GM15510 (cell line): ENCODE results near the gene PEX14.

Experiments
- POLR2A ChIP-seq: IDR thresholded peaks from 3 replicates; pipeline ENCODE4 v1.6.1; 2011; ENCODE audit warnings: borderline replicate concordance; ENCODE audit not compliant: insufficient read length; ENCODE audit errors: extremely low read depth

The PEX14 gene

GRCh38 chr1:10507111-10507879 is 32.5 kb downstream of the PEX14 start:
- no peak for TF ChIP-seq POLR2A

GRCh38 chr1:10508511-10508951 is 33.8 kb downstream of the PEX14 start:
- no peak for TF ChIP-seq POLR2A

GRCh38 chr1:10509809-10510509 is 35.2 kb downstream of the PEX14 start:
- no peak for TF ChIP-seq POLR2A

GRCh38 chr1:10510520-10511493 is 36.1 kb downstream of the PEX14 start:
- no peak for TF ChIP-seq POLR2A

- TF ChIP-seq POLR2A: no peak
Measured at GRCh38 chr1:10511494-10511885, 36.7 kb downstream of the PEX14 start.

GRCh38 chr1:10513199-10513598 is 38.4 kb downstream of the PEX14 start:
- no peak for TF ChIP-seq POLR2A

- TF ChIP-seq POLR2A: no peak
Measured at GRCh38 chr1:10514490-10515235, 39.9 kb downstream of the PEX14 start.

- TF ChIP-seq POLR2A: no peak
Measured at GRCh38 chr1:10515301-10515975, 40.7 kb downstream of the PEX14 start.

- TF ChIP-seq POLR2A: no peak
Measured at GRCh38 chr1:10515976-10516750, 41.4 kb downstream of the PEX14 start.

GRCh38 chr1:10516925-10517676 is 42.4 kb downstream of the PEX14 start:
- no peak for TF ChIP-seq POLR2A

- no peak for TF ChIP-seq POLR2A
Measured at GRCh38 chr1:10517677-10517982, 42.9 kb downstream of the PEX14 start.

GRCh38 chr1:10519016-10519417 is 44.3 kb downstream of the PEX14 start:
- no peak for TF ChIP-seq POLR2A

- TF ChIP-seq POLR2A: no peak
Measured at GRCh38 chr1:10520497-10520896, 45.7 kb downstream of the PEX14 start.

- no peak for TF ChIP-seq POLR2A
Measured at GRCh38 chr1:10520952-10521351, 46.2 kb downstream of the PEX14 start.
